ENCODE data around the gene CHRNB1.

The CHRNB1 gene

DNA sequence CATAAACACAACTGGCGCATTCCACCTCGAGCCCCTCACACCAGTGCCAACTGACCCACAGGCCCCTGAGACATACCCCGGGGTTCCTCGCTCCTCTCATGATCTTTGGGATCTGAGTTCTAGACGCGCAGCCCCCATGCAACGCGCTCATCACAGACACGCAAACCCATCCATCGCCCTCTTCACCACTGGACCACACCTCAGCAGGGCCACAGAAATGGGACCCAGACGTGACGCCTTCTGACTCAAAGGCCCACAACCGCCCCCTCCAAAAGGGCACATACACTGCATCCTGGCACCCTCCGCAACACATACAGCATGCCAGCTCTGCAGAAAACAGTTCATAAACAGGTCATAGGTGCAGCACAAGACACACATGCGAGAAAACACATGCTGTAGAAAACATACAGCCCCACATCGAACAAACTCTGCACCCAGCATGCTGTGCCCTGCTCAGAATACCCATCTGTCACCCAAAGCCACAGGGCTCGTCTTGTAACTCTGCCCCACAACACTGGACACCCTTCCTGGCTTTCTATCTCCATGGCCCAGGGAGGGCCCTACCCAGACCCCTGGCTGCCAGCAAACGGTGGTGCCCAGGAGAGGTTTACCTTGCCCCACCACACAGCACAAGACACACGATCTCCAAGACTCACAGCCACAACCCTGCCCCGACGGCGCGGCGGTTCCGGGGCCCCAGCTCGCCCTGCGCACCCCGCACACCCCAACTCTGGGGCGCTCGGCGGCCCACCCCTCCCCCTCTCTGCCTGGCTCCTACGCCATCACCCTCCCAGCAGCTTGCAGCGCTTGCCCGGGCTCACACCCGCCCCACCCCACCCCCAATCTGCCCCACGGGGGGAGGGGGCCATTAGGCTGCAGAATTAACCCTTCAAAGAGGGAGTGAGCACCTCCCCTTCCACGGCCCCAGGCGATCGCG lies 33.7 kb downstream of the CHRNB1 start:
- Histone ChIP-seq H3K4me3 (ENCODE audit: low read length in 2 of 2) (peak overlapping the region; percentile 92 to 93), H3K9me3 (replicated peaks in 1 of 2; ENCODE audit: control insufficient read depth in 2 of 2, insufficient read depth in 1 of 2, low read depth in 1 of 2, low read length in 2 of 2) (no peaks in the 10 kb centered on the region), H2AFZ (ENCODE audit: low read length) (peak overlapping the region; percentile 84), H2AK5ac (ENCODE audit: low read depth, low read length) (peak overlapping the region; percentile 99), H2BK12ac (ENCODE audit: low read length) (peak overlapping the region; percentile 90), H3K9ac (ENCODE audit: low read depth, low read length, poor library complexity) (peak overlapping the region; percentile 95), H2BK120ac (ENCODE audit: low read depth, low read length) (peak overlapping the region; percentile 13), H3K23ac (ENCODE audit: low read depth, low read length, poor library complexity) (no peak overlapping the region), H3K18ac (ENCODE audit: low read length) (peak overlapping the region; percentile 99), H3K27me3 (ENCODE audit: control insufficient read depth in 3 of 3, insufficient read depth in 3 of 3, low read depth in 1 of 3, low read length in 3 of 3) (no peaks in the 10 kb centered on the region), H3K79me1 (ENCODE audit: low read depth, low read length) (peaks cover 18% of the 10 kb centered on the region), H3K36me3 (replicated peaks in 1 of 2; ENCODE audit: control insufficient read depth in 2 of 2, insufficient read depth in 2 of 2, low read length in 2 of 2) (peaks cover 0 to 3% of the 10 kb centered on the region in 2 donors), H2BK15ac (ENCODE audit: low read length) (peak overlapping the region; percentile 96), H4K91ac (ENCODE audit: low read depth, low read length, poor library complexity) (no peak overlapping the region), H2BK5ac (ENCODE audit: low read length) (peak overlapping the region; percentile 3), H3K4ac (ENCODE audit: low read length) (no peak overlapping the region), H3K4me2 (ENCODE audit: insufficient read depth, low read length, poor library complexity, severe bottlenecking) (peak overlapping the region; percentile 71), H3K27ac (replicated peaks; ENCODE audit: low read length) (peak overlapping the region; percentile 65), H4K8ac (ENCODE audit: low read depth, low read length) (no peak overlapping the region), H3K14ac (ENCODE audit: low read length) (peak overlapping the region; percentile 84), H3K4me1 (ENCODE audit: control insufficient read depth in 2 of 2, insufficient read depth in 1 of 2, low read depth in 1 of 2, low read length in 2 of 2) (peaks cover 26 to 27% of the 10 kb centered on the region in 2 donors)
- WGBS, 2 donors (ENCODE audit: extremely low coverage in 2 of 2, insufficient read length in 2 of 2, insufficient replicate concordance in 1 of 2) = no CpG with 5 or more reads among the region's 40 CpGs
- DNase-seq (ENCODE audit: low spot score) = peak; percentile 37

GRCh38 chr17:7479213-7480088 lies 34.6 kb downstream of the CHRNB1 start, which contains the start of gene ZBTB4:
TSS of gene ZBTB4 (minus strand) at chr17:7479631. CDS start at chr17:7466801, 12,830 bp downstream.
- peak within 1 kb of the TSS; percentile 92 to 93 for H3K4me3 ChIP-seq (ENCODE audit: low read length in 2 of 2)
- H3K9ac ChIP-seq (ENCODE audit: low read depth, low read length, poor library complexity) = peak within 1 kb of the TSS; percentile 99
- H2BK12ac ChIP-seq (ENCODE audit: low read length) = no peak within 1 kb of the TSS
- no peaks in the 10 kb centered on the region for H3K9me3 ChIP-seq (replicated peaks in 1 of 2; ENCODE audit: control insufficient read depth in 2 of 2, insufficient read depth in 1 of 2, low read depth in 1 of 2, low read length in 2 of 2)
- H3K14ac ChIP-seq (ENCODE audit: low read length) = peak within 1 kb of the TSS; percentile 94
- H3K79me1 ChIP-seq (ENCODE audit: low read depth, low read length) = peaks cover 13% of the 10 kb centered on the region
- H2BK15ac ChIP-seq (ENCODE audit: low read length) = peak within 1 kb of the TSS; percentile 72
- H4K8ac ChIP-seq (ENCODE audit: low read depth, low read length) = peak within 1 kb of the TSS; percentile 97
- WGBS, 2 donors (ENCODE audit: extremely low coverage in 2 of 2, insufficient read length in 2 of 2, insufficient replicate concordance in 1 of 2) = no CpG with 5 or more reads among the region's 92 CpGs
- peak; percentile 44 for DNase-seq (ENCODE audit: low spot score)
- H3K27ac ChIP-seq (replicated peaks; ENCODE audit: low read length) = peak within 1 kb of the TSS; percentile 65
- H2BK5ac ChIP-seq (ENCODE audit: low read length) = peak within 1 kb of the TSS; percentile 3
- H3K23ac ChIP-seq (ENCODE audit: low read depth, low read length, poor library complexity) = peak within 1 kb of the TSS; percentile 94
- H3K27me3 ChIP-seq (ENCODE audit: control insufficient read depth in 3 of 3, insufficient read depth in 3 of 3, low read depth in 1 of 3, low read length in 3 of 3) = no peaks in the 10 kb centered on the region
- H2AK5ac ChIP-seq (ENCODE audit: low read depth, low read length) = peak within 1 kb of the TSS; percentile 99
- peak within 1 kb of the TSS; percentile 99 for H3K18ac ChIP-seq (ENCODE audit: low read length)
- peaks cover 0 to 3% of the 10 kb centered on the region in 2 donors for H3K36me3 ChIP-seq (replicated peaks in 1 of 2; ENCODE audit: control insufficient read depth in 2 of 2, insufficient read depth in 2 of 2, low read length in 2 of 2)
- peak within 1 kb of the TSS; percentile 88 for H2AFZ ChIP-seq (ENCODE audit: low read length)
- H2BK120ac ChIP-seq (ENCODE audit: low read depth, low read length) = peak within 1 kb of the TSS; percentile 13
- H3K4ac ChIP-seq (ENCODE audit: low read length) = peak within 1 kb of the TSS; percentile 90
- H3K4me2 ChIP-seq (ENCODE audit: insufficient read depth, low read length, poor library complexity, severe bottlenecking) = peak within 1 kb of the TSS; percentile 77
- peak within 1 kb of the TSS; percentile 92 for H4K91ac ChIP-seq (ENCODE audit: low read depth, low read length, poor library complexity)
- H3K4me1 ChIP-seq (ENCODE audit: control insufficient read depth in 2 of 2, insufficient read depth in 1 of 2, low read depth in 1 of 2, low read length in 2 of 2) = peaks cover 26 to 28% of the 10 kb centered on the region in 2 donors

DNA sequence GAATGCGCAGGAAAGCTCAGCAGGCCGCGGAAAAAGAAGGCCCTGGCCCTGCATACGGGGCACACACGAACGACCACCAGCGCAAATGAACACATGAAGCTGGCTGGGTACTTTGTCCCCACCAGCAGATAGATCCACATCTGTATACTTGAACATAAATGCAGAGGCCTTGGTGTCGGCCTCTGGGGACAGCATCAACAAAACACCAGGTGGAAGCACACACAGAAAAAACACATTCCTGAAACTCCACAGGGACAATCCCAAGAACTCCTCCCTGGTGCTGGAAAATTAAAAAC lies 35.2 kb downstream of the CHRNB1 start:
- Histone ChIP-seq H3K4me2 (ENCODE audit: insufficient read depth, low read length, poor library complexity, severe bottlenecking) (peak overlapping the region; percentile 77), H3K4ac (ENCODE audit: low read length) (no peak overlapping the region), H3K36me3 (replicated peaks in 1 of 2; ENCODE audit: control insufficient read depth in 2 of 2, insufficient read depth in 2 of 2, low read length in 2 of 2) (peaks cover 0 to 3% of the 10 kb centered on the region in 2 donors), H3K23ac (ENCODE audit: low read depth, low read length, poor library complexity) (no peak overlapping the region), H3K4me1 (ENCODE audit: control insufficient read depth in 2 of 2, insufficient read depth in 1 of 2, low read depth in 1 of 2, low read length in 2 of 2) (peaks cover 26 to 28% of the 10 kb centered on the region in 2 donors), H2AK5ac (ENCODE audit: low read depth, low read length) (peak overlapping the region; percentile 95), H3K4me3 (ENCODE audit: low read length in 2 of 2) (peak overlapping the region; percentile 78 to 92), H3K27ac (replicated peaks; ENCODE audit: low read length) (peak overlapping the region; percentile 26), H2BK12ac (ENCODE audit: low read length) (no peak overlapping the region), H3K14ac (ENCODE audit: low read length) (peak overlapping the region; percentile 94), H2BK120ac (ENCODE audit: low read depth, low read length) (peak overlapping the region; percentile 10), H2BK15ac (ENCODE audit: low read length) (peak overlapping the region; percentile 72), H3K27me3 (ENCODE audit: control insufficient read depth in 3 of 3, insufficient read depth in 3 of 3, low read depth in 1 of 3, low read length in 3 of 3) (no peaks in the 10 kb centered on the region), H3K79me1 (ENCODE audit: low read depth, low read length) (peaks cover 12% of the 10 kb centered on the region), H4K8ac (ENCODE audit: low read depth, low read length) (no peak overlapping the region), H3K9me3 (replicated peaks in 1 of 2; ENCODE audit: control insufficient read depth in 2 of 2, insufficient read depth in 1 of 2, low read depth in 1 of 2, low read length in 2 of 2) (no peaks in the 10 kb centered on the region), H3K18ac (ENCODE audit: low read length) (peak overlapping the region; percentile 95), H4K91ac (ENCODE audit: low read depth, low read length, poor library complexity) (no peak overlapping the region), H2AFZ (ENCODE audit: low read length) (peak overlapping the region; percentile 88), H3K9ac (ENCODE audit: low read depth, low read length, poor library complexity) (peak overlapping the region; percentile 99), H2BK5ac (ENCODE audit: low read length) (no peak overlapping the region)
- no peak for DNase-seq (ENCODE audit: low spot score)
- WGBS, 2 donors (ENCODE audit: extremely low coverage in 2 of 2, insufficient read length in 2 of 2, insufficient replicate concordance in 1 of 2) = no CpG with 5 or more reads among the region's 8 CpGs
